ENCODE results near the gene CYP46A1.

The CYP46A1 gene

DNA sequence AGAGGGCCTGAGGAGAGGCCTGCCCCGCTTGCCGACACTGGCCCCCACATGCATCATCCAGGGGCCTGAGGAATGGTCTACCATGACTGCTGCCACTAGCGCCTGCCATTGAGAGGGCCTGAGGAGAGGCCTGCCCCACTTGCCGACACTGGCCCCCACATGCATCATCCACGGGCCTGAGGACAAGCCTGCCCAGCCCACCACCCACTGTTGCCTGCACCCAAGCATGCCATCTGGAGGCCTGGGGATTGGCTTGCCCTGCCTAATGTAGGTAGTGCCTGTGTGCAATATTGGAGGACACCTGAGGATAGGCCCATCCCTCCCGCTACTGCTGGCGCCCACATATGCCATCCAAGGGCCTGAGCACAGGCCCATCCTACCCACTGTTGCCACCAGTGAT is 24.4 kb downstream of the CYP46A1 start:
- no peak for DNase-seq (ENCODE audit: low read depth, low spot score)

DNA sequence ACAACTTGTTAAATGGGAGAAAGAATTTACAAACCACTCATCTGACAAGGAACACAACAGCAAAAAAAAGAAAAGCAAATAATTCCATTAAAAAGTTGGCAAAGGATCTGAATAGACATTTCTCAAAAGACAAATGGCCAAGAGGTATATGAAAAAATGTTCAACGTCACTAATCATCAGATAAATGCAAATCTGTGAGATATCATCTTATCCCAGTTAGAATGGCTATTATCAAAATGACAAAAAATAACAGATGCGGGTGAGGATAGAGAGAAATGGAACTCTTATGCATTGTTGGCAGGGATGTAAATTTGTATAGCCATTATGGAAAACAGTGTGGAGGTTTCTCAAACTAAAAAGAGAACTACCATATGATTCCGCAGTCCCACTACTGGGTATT is 29.9 kb downstream of the CYP46A1 start:
- DNase-seq (ENCODE audit: low read depth, low spot score), result no peak

DNA sequence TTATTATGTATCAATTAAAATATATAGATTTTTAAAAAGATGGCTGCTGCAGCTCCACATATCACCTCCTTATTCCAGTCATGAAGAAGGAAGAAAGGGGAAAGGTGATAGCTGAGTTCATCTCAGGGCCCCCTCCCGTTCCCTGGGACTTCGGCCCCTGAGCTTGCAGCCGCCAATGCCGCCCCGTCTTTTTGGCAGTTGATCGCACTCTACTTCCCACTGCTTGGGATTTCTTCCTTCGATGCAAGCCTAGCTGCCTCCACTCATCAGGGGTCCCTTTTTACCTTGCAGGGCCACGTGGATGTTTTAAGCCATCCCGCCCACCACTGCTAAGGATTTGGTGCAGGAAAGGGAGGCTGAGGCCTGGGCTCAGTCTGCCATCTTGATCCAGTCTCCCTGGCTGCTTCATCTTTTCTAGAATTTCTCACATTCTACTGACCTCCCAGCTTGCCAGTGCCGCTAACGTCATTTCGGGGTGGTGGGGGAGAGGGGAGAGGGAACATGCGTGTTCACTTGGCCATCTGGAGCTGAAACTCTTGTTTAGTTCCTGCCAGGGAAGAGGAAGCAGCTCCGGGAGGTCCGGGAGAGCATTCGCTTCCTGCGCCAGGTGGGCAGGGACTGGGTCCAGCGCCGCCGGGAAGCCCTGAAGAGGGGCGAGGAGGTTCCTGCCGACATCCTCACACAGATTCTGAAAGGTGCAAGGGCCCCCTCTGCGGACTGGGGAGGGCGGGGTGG is 31.3 kb downstream of the CYP46A1 start:
- no peak for DNase-seq (ENCODE audit: low read depth, low spot score)

DNA sequence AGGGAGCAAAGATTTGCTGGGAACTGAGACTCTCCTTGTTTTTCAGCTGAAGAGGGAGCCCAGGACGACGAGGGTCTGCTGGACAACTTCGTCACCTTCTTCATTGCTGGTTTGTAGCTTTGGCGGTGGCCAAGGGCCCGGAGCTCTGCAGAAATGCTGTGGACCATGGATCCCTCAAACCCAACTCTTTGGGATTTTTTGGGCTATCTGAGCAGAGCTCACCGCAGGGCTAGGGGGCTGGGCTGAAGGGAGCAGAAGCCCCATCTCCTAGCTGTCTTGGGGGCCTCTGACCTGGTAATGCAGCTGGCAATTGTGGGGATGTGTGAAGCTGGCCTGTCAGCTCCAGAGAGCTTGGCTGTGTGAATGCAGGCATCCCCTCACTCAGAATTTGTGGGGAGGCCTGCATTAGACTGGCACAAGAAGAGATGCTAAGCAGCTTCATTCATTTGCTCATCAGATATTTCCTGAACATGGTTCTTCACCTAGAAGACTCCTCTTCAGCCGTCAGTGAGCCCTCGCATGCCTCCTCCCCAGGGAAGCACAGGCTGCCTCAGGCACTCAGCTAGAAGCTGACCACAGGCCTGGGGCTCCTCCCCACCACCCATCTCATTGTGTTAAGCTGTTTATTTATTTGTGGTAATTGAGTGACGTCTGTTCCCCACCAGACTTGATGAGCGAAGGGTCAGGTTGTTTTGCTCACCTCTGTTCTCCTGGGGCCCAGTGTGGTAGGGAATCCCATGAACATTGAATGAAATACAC is 32.2 kb downstream of the CYP46A1 start:
- no peak for DNase-seq (ENCODE audit: low read depth, low spot score)

DNA sequence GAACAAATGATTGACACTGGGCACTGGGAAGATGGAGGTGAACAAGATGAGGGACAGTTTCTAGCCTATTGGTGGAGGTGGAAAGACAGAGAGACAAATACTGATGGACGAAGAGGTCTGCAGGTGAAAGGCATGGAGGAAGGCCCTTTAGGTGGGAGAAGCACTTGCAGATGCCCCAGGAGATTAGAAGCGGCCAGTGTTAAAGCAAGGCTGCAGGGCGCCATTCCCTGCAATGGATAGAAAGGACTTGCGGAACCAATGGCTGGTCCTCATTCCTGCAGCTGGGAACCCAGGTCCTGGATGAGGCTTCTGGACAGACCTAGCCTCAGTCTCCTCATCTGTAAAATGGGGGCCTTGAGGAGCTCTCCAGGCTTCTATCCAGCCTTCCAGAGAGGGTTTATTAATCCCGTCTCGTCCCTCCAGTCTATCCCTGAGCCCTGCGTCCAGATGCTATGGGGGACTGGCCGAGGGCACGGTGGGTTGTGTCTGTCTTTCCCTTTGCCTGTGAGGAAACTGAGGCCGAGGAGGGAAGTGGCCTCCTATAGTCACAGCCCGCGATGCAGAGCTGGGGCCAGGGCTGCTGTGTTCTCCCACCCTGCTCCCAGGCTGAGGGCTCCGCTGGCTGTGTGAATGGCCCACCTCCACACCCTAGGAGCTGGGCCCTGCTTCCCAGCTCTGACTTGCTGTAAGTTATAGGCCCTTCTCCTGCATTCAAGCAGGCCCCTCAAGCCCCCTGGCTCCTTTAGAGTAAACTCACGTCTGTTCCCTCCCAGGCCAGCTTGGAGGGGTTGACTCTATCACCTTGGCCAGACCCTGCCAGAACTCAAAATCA is 33.0 kb downstream of the CYP46A1 start:
- no peak for DNase-seq (ENCODE audit: low read depth, low spot score)

DNA sequence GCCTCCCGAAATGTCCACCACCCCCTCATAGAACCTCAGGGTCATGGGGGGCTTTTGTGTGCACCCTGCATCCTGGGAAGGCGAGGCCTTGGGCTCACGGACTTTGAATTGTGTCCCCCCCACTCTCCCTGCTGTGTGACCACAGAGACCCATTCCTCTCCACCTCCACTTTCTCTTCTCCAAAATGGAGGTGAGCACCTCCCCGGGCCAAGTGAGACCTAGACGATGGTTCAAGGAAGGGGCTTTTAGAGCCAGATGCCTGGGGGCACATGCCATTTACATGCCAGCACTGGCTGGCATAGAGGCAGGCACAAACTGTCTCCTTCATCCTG is 33.5 kb downstream of the CYP46A1 start:
- DNase-seq (ENCODE audit: low read depth, low spot score), result no peak

DNA sequence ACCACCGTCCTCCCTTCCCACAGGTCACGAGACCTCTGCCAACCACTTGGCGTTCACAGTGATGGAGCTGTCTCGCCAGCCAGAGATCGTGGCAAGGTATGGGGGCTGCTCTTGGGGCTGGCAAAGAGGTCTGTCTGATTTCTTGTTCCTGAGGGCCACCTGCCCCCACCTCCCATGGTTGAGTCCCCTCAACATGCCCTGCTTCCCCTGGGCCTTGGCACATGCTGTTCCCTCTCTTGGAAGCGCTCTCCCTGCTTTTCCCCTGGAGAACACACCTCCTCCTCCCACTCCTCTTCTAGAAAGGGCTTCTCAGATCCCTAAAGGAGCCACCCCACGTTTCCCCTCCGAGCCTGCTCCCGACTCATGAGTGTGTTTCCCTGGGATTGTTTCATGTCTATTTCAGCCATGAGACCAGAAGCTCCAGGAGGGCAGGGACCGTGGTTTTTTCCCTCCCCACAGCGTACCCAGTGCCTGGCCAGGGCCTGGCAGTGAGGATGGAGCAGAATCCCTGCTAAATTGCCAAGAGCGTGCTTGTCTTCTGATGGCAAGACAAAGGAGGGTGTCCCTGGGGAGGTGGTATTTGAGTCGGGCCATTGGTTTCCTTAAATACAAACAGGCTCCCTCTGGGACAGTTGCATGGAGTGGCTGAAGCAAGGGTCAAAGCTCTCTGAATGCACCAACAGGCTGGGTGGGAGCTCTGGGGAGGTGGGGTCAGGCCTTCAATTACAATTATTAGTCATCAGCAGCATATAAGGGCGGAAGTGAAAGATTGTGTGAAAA is 34.1 kb downstream of the CYP46A1 start:
- DNase-seq (ENCODE audit: low read depth, low spot score), result no peak

DNA sequence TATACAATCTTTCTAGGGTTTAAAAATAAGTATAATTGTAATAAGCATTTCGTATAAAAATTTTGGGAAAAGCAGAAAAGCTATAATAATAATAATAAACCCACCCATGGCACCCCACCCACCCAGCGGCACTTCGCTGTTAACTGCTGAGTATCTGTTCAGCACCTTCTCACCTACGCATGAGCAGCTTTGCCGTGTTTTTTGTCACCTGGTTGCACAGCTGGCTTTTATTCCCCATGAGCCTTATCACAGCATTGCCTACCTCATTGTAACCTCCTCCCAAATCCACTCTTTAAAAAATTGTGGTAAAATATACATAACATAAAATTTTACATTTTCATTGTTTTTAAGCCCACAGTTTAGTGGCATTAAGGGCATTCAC is 34.7 kb downstream of the CYP46A1 start:
- DNase-seq (ENCODE audit: low read depth, low spot score), result no peak

DNA sequence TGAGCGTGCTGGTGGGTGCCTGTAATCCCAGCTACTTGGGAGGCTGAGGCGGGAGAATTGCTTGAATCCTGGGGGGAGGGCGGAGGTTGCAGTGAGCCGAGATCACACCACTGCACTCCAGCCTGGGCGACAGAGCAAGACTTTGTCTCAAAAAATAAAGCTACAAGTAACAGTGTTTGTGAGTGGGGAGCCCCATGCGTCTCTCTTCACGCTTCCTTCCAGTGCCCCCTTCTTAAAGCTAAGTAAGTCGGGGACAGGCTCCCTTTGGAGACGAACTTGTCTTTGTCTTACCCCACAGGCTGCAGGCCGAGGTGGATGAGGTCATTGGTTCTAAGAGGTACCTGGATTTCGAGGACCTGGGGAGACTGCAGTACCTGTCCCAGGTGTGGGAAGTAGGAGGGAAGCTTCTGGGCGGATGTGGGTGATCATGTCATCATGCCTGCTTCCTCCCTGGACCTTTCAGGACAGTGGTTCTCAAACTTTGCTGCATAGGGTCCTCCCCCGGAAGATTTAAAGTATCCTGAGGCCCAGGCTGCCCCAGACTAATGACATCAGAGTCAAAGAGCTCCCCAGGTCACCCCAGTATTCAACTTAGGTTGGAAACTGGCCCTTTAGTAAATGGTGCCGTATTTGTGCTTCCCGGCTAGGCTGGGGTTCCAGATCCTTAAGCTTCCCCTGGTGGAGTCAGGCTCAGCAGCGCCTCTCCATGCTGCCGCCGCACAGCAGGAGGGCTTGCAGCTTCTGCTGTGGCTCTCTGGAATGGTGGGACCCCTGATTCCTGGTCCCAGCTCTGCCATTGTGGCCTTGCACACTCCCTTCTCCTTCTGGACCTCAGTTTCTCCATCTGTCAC is 37.1 kb downstream of the CYP46A1 start:
- DNase-seq (ENCODE audit: low read depth, low spot score), result no peak

DNA sequence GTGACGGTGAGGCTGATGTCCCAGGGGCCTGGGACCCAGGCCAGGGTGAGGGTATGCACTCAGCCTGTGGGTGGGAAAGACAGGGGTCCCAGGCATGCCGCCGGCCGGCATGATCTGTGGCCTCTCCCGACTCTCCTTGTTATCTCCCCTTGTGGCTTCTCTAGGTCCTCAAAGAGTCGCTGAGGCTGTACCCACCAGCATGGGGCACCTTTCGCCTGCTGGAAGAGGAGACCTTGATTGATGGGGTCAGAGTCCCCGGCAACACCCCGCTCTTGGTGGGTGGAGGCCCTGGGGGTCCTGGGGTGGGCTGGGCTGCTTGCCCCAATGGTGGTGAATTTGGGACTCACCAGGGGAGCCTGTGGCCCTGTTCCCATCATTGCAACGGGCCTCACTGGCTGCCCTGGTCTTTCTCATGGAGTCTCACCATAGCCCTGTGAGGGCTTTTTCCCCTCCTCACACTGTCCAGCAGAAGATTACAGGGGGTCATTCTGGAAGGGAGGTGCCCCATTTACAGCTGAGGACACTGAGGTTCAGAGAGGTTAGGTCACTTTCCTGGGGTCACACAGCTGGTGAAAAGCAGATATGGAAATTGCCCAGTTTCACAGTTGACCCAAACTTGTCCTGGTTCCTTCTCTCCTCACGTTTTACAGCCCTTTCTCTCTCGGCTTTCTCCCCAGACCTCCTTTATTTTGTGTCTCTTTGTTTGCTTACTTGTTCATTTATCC is 37.9 kb downstream of the CYP46A1 start:
- no peak for DNase-seq (ENCODE audit: low read depth, low spot score)

DNA sequence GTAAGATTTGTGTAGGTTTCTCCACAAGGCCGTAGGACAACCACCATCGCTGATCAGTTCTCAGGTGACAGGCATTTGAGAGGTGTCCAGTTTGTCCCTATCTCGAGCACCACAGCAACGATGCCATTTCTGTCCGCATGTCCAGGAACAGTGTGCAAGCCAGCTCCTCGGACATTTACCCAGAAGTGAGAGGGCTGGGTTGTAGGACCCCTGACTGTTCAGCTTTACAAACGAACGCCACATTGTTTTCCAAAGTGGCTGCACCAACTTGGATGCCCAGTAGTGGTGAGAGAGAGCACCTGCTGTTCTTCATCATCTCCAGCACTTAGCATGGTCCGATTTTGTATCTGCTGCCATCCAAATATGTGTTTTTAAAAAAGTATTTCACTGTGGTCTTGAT is 38.6 kb downstream of the CYP46A1 start:
- DNase-seq (ENCODE audit: low read depth, low spot score), result no peak

DNA sequence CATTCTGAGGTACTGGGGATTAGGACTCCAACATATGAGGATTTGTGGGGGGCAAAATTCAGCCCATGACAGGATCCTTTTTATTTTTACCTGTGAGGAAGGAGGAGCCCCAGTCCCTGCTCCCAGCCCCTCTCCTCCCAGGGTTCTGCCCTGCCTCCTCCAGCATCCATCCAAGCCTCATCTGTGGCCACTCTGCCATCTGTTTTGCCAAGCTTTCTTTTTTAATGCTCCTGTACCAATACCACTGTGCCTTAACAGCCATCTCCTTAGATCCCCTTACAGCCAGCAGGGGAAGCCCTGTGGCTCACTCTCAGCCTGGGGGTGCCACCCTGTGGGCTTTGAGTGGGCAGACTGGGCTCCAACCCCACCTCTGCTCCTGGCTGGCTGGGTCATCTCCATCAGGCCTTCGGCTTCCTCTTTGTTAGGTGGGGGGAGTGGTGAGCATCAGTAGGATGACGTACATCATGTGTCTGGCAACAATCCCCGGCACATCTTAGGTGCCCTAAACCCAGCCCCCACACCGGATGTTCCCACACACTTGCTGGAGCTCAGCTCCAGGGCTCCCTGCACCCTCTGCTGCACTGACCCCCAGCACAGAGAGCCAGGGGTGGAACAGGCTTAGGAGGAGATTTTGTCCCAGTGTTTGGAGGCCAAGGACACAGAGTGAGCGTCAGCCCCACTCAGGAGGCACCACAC is 40.2 kb downstream of the CYP46A1 start:
- no peak for DNase-seq (ENCODE audit: low read depth, low spot score)

DNA sequence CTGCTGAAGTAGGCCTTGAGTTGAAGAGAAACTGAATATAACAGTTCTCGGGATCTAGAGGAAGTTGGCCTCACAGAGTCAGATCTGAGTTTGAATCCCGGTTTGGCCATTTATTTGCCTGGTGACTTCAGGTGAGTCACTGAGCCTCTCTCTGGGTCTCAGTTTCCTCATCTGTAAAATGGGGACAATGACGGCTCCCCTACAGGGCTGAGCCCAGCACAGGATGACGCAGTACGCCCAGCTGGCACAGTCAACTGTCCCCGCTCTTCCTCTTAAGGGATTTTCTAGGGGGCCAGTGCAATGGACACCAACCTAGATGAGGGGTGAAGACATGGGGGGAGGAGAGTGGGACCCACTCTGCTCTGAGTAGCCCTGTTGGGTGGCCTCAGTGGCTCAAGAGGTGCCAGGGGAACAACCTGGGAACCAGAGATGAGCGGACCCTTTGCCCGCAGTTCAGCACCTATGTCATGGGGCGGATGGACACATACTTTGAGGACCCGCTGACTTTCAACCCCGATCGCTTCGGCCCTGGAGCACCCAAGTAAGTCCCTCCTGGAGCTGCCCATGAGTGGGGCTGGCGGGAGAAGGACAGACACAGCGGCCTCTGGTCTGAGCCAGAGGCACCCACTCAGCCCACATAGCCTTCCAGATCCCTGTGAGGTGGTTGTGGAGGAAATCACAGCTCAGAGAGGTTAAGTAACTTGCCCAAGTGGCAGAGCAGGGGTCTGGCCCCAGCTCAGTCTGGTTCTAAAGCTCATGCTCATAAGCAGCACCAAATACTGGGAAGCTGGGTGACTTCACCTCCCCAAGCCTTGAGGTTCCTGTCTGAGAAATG is 41.1 kb downstream of the CYP46A1 start:
- no peak for DNase-seq (ENCODE audit: low read depth, low spot score)

DNA sequence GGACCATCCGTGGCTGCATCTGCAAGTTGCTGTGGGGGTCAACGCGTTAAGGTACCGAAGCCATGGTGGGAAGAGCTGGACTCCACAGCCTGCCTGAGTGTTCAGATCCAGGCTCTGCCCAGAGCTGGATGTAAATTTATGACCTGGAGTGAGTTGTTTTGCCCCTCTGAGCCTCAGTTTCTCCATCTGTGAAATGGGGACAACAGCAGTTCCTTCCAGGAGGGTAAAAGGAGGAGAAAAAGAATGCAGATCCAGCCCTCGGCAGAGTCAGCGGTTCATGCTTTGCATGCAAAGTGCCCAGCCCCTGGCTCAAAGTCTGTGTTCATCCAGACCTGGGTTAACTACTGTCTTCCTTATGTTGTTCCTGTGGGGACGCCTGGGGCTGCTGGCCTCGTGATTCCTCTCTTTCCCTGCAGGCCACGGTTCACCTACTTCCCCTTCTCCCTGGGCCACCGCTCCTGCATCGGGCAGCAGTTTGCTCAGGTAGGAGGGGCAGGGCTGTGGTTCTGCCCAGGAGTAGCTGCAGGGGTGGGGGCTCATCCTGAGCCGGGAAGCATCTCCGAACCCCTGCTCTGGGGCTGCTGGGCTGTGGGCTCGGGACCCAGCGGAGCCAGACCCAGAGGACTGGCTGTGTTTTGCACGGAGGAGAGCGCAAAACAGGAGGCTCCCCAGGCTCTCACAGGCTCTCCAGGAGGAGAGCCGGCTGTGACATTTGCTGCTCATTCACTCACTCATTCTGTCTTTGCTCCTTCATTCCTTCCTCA is 41.9 kb downstream of the CYP46A1 start:
- DNase-seq (ENCODE audit: low read depth, low spot score), result no peak

DNA sequence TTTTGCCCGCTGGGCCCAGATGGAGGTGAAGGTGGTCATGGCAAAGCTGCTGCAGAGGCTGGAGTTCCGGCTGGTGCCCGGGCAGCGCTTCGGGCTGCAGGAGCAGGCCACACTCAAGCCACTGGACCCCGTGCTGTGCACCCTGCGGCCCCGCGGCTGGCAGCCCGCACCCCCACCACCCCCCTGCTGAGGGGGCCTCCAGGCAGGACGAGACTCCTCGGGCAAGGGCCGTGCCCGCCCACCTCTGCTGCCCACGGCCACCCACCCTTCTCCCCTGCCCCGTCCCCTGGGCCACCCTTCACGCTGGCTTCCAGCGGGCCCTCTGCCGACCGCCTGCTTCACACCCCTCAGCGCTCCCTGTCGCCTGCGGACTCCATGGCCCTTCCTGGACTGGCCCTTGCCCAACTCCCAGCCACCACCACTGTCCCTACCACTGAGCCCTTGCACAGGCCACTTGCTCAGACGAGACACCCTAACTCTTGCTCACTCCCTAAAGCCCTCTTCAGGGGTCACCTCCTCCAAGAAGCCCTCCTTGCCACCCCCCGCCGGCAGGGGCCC is 42.5 kb downstream of the CYP46A1 start:
- DNase-seq (ENCODE audit: low read depth, low spot score), result no peak

DNA sequence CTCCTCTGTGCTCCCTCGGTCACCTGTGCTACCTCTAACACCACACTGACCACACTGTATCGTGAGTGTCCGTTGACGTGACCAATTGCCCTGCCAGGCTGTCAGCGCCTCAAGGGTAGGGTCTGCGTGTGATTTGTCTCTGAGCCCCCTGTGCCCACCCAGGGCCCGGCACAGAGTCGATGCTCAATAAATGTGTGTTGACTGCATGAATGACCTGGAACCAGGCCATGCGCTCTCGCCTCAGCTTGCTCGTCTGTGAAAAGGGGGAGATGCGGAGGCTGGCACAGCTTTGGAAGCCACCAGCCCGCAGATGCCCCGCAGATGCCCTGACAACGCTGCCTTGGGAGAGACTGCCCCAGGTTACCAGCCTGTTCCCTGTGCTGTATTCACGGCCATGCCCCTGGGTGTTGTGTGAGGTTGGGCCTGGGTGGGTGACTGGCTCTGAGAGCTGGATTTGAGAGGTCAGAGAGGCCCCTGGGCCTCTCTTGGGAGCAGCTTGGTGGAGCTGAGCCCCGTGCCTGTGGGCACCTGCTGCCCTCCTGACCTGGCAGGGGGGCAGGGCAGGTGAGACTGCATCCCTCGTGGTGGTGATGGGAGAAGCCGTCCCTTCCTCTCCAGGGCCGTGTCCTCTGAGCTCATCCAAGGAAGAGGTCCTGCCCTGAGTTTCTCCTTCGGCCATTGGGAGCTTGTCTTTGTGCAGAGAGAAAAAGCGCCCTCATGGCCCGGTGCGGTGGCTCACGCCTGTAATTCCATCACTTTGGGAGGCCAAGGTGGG is 43.2 kb downstream of the CYP46A1 start:
- no peak for DNase-seq (ENCODE audit: low read depth, low spot score)
